Sigmoid colon (tissue), 7 donors: ENCODE results near the gene BSDC1. TPM values are rescaled to one million over a fixed set of nuclear protein-coding genes. Genes with fewer than 3 reads are reported as not detected.

Experiments used
- DNase-seq: peaks from one replicate; pipeline ENCODE4 v3.0.0-alpha.2; 2019
- H3K27ac ChIP-seq, 4 donors: fragments of 200-600 bp; sonication (generic); one replicate each; pipeline ENCODE4 v1.5.1; 2016 to 2019; ENCODE audit warnings: mild to moderate bottlenecking in 1 of 4
- H3K27me3 ChIP-seq, 3 donors: fragments of 200-600 bp; sonication (generic); one replicate each; pipeline ENCODE4 v1.5.1; 2019; ENCODE audit warnings: mild to moderate bottlenecking in 1 of 3
- H3K36me3 ChIP-seq, 4 donors: fragments of 200-600 bp; sonication (generic); one replicate each; pipeline ENCODE4 v1.5.1; 2016 to 2019
- H3K4me1 ChIP-seq, 4 donors: fragments of 200-600 bp; sonication (generic); one replicate each; pipeline ENCODE4 v1.5.1; 2017 to 2019
- H3K4me3 ChIP-seq, 4 donors: fragments of 200-600 bp; sonication (generic); one replicate each; pipeline ENCODE4 v1.5.1; 2017 to 2019; ENCODE audit warnings: mild to moderate bottlenecking in 2 of 4, moderate library complexity in 1 of 4
- H3K9me3 ChIP-seq, 4 donors: fragments of 200-600 bp in 3 of 4; sonication (generic) in 3 of 4; one replicate each; pipeline versions ENCODE4 v1.5.1 to v1.6.1; 2013 to 2019
- EP300 ChIP-seq, 4 donors: sonication (generic); formaldehyde crosslinking; IDR thresholded peaks; one replicate each; pipeline ENCODE4 v1.6.1; 2017; ENCODE audit warnings: antibody characterized with exemption in 4 of 4
- POLR2A ChIP-seq, 2 donors: fragments of 450-650 bp; IDR thresholded peaks; one replicate each; pipeline ENCODE4 v1.6.1; 2016; ENCODE audit warnings: antibody characterized with exemption in 2 of 2, mild to moderate bottlenecking in 2 of 2, moderate library complexity in 2 of 2
- POLR2AphosphoS5 ChIP-seq, 4 donors: sonication (generic); formaldehyde crosslinking; IDR thresholded peaks; one replicate each; pipeline ENCODE4 v1.6.1; 2017; ENCODE audit warnings: antibody characterized with exemption in 4 of 4
- WGBS, 2 donors: extraction: QIAGEN DNeasy Blood & Tissue Kit; methylation state at CpG; one replicate each; pipeline ENCODE4 v1.1.7; 2013; 5-methylcytosine and 5-hydroxymethylcytosine counted together
- intact Hi-C: fragments of 100-400 bp; cut with DNase I; formaldehyde crosslinking; loops from one replicate; pipeline ENCODE4 v1.15.1; 2023
- polyA plus RNA-seq, 3 donors: library from polyadenylated mRNA; stranded (reverse); fragments of 200-250 nt; gene quantifications; one replicate each; pipeline ENCODE4 v1.2.3, GENCODE V29; 2013
- total RNA-seq, 4 donors: library from RNA; depleted of rRNA; stranded (reverse); fragments of >200 nt; gene quantifications; one replicate each; pipeline ENCODE4 v1.1.0, GENCODE V29; 2016
- TF ChIP-seq, protein P1 (sequence below), 4 experiments: fragments of 450-650 bp in 3 of 4; fragments of 200-600 bp in 1 of 4; IDR thresholded peaks; one replicate each; pipeline ENCODE4 v1.5.1; 2016 to 2019; ENCODE audit warnings: antibody characterized with exemption in 4 of 4, mild to moderate bottlenecking in 3 of 4, moderate library complexity in 2 of 4
- donor health status: healthy with polysubstance abuse.
- donor health status: Bipolar disorder and iron deficiency.
- donor health status: healthy.

Gene BSDC1
- total and polyA plus RNA-seq, 7 donors = 46.2 to 76.7 (median 52.8) TPM

DNA sequence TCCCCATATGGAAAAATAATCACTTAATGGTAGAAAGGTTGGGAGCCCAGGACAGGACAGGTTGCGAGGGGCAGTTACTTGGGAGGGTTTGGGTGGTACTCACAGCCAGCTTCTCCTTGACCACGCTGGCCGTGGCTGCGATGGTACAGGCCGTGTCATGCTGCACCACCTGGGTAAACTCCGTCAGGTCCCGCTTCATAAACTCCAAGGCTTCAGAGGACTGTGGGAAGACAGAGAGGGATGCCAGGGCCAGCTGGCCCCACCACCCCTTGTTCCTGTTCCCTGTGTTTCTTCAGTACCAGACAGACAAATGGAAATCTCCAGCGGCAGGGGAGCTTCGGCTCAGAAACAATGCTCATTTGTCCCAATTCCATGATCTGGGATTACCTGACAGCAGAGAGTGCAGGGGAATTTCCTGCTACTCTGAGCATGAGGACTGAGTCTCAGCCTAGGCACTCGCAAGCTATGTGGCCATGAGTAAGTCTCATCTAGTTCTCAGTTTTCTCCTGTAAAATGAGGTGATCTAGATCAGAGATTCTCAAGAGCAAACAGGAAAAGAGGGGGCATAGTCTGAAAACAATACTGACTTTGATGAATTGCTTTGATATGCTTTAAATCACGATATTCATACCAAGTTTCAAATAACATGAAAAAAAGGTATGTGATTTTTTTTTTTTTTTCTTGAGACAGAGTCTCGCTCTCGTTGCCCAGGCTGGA, 7.4 kb downstream of the BSDC1 start:
- intact Hi-C loops = no loop called here
- no peaks in the 10 kb centered on the region for H3K9me3 ChIP-seq
- no peaks in the 10 kb centered on the region for H3K27me3 ChIP-seq
- H3K27ac ChIP-seq = no peak overlapping the region
- H3K4me3 ChIP-seq = no peak overlapping the region
- peaks cover 12 to 99% (median 51%) of the 10 kb centered on the region in 4 donors for H3K36me3 ChIP-seq
- 93 to 95% methylated on average over 13 of the region's 13 CpGs for WGBS, 2 donors
- no peak for DNase-seq
- TF ChIP-seq, protein P1, sequence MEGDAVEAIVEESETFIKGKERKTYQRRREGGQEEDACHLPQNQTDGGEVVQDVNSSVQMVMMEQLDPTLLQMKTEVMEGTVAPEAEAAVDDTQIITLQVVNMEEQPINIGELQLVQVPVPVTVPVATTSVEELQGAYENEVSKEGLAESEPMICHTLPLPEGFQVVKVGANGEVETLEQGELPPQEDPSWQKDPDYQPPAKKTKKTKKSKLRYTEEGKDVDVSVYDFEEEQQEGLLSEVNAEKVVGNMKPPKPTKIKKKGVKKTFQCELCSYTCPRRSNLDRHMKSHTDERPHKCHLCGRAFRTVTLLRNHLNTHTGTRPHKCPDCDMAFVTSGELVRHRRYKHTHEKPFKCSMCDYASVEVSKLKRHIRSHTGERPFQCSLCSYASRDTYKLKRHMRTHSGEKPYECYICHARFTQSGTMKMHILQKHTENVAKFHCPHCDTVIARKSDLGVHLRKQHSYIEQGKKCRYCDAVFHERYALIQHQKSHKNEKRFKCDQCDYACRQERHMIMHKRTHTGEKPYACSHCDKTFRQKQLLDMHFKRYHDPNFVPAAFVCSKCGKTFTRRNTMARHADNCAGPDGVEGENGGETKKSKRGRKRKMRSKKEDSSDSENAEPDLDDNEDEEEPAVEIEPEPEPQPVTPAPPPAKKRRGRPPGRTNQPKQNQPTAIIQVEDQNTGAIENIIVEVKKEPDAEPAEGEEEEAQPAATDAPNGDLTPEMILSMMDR (IDR thresholded peaks at IDR 0.05) = no peak
- TF ChIP-seq POLR2A (IDR thresholded peaks at IDR 0.05) (no peak), POLR2AphosphoS5 (IDR thresholded peaks at IDR 0.05) (no peak), EP300 (IDR thresholded peaks at IDR 0.05) (no peak)
- peaks cover 0 to 14% (median 5%) of the 10 kb centered on the region in 4 donors for H3K4me1 ChIP-seq

DNA sequence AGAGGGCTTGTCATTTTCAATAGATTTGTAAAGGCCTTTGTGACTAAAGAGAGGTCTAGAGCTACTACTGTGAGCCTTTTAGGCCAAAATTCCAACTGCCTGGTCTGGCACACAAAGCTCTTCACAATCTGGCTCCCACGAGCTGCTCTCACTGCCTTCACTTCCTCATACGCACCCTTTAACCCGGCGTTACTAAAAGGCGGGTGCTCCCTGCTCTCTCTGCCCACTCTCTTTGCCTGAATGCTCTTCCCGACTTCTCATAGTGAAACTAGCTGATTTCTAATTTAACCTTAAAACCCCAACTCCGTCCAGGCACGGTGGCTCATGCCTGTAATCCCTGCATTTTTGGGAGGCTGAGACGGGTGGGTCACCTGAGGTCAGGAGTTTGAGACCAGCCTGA, 14.2 kb downstream of the BSDC1 start:
- Histone ChIP-seq H3K36me3 (peaks cover 50 to 100% (median 92%) of the 10 kb centered on the region in 4 donors), H3K4me1 (no peaks in the 10 kb centered on the region), H3K27me3 (no peaks in the 10 kb centered on the region), H3K27ac (no peak overlapping the region), H3K9me3 (no peaks in the 10 kb centered on the region), H3K4me3 (no peak overlapping the region)
- TF ChIP-seq, protein P1 (IDR thresholded peaks at IDR 0.05) = no peak
- TF ChIP-seq EP300 (IDR thresholded peaks at IDR 0.05) = no peak
- TF ChIP-seq POLR2A (IDR thresholded peaks at IDR 0.05) = no peak
- TF ChIP-seq POLR2AphosphoS5 (IDR thresholded peaks at IDR 0.05) = no peak
- WGBS, 2 donors = 90 to 93% methylated on average over 9 of the region's 9 CpGs
- intact Hi-C loops = no loop called here
- DNase-seq = no peak

DNA sequence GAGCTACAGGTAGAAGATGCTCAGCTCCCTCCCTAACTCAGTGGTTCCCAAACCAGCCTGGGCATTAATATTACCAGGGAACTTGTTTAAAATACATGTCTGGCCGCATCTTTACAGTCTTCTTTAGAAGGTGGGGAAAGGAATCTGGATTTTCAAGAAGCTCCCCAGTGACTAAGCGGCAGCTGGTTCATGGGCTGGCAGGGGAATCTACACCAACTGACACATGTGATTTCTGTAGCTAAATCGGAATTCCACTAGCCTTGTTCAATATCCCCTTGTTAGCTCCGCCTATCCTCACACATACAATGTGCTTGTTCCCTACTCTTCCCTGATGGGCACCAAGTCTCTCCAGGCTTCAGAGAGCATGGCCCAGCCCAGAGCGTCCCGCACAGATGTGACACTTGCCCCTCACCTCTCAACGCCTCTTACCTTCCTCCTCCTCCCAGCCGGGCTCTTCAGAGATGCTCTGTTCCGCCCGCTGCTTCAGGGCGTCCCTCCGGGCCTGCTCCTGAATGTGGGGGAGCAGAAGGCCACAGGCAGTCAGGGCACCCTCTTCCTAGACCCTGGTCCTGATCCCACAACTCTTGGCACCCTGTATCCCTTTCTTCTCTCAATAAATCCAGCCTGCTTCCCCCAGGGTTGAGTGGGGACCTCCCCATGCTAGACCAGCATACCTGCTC, 16.6 kb downstream of the BSDC1 start:
- 94 to 95% methylated on average over 12 of the region's 12 CpGs for WGBS, 2 donors
- TF ChIP-seq, protein P1 (IDR thresholded peaks at IDR 0.05) = no peak
- TF ChIP-seq EP300 (IDR thresholded peaks at IDR 0.05) = no peak
- no peak for TF ChIP-seq POLR2AphosphoS5 (IDR thresholded peaks at IDR 0.05)
- no peak for TF ChIP-seq POLR2A (IDR thresholded peaks at IDR 0.05)
- Histone ChIP-seq H3K36me3 (peaks cover 48 to 100% (median 84%) of the 10 kb centered on the region in 4 donors), H3K4me1 (no peaks in the 10 kb centered on the region), H3K27ac (no peak overlapping the region), H3K9me3 (no peaks in the 10 kb centered on the region), H3K27me3 (no peaks in the 10 kb centered on the region), H3K4me3 (no peak overlapping the region)
- intact Hi-C loops = no loop called here
- no peak for DNase-seq

DNA sequence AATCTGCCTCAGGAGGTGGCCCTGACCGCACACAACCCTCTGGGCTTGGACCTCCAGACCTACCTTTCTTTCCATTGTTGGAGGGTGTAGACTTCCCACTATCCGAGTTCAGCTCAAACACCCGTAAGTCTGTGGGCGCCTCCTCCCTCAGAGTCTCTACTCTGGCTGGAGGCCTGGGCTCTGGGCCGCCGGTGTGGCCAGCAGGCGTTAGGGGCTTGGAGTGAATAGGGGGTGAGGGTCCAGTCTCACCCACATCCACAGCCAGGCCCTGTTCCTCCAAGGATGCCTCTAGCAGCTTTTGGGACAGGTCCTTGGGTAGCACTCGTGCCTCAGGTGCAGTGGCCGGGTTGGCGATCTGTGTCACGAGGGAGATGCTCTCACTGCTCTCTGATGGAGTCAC, 18.0 kb downstream of the BSDC1 start:
- no peak for DNase-seq
- no peak overlapping the region for H3K4me3 ChIP-seq
- intact Hi-C loops = no loop called here
- peaks cover 37 to 98% (median 74%) of the 10 kb centered on the region in 4 donors for H3K36me3 ChIP-seq
- no peaks in the 10 kb centered on the region for H3K9me3 ChIP-seq
- no peaks in the 10 kb centered on the region for H3K27me3 ChIP-seq
- H3K27ac ChIP-seq = no peak overlapping the region
- TF ChIP-seq, protein P1 (IDR thresholded peaks at IDR 0.05) = no peak
- no peak for TF ChIP-seq POLR2AphosphoS5 (IDR thresholded peaks at IDR 0.05)
- no peak for TF ChIP-seq POLR2A (IDR thresholded peaks at IDR 0.05)
- no peak for TF ChIP-seq EP300 (IDR thresholded peaks at IDR 0.05)
- no peaks in the 10 kb centered on the region for H3K4me1 ChIP-seq
- WGBS, 2 donors = 95% methylated on average over 11 of the region's 11 CpGs
